Thymus (tissue), 11 donors: ENCODE results near the gene MDC1. TPM values are rescaled to one million over a fixed set of nuclear protein-coding genes. Genes with fewer than 3 reads are reported as not detected.

ENCODE experiments used
- DNase-seq, 9 donors: peaks; one replicate each; pipeline ENCODE4 v3.0.0-alpha.2; 2013; ENCODE audit warnings: low spot score in 9 of 9, low read depth in 6 of 9, missing footprints in 1 of 9
- H3K27ac ChIP-seq, 2 donors: one replicate each; pipeline ENCODE4 v1.5.1; 2013; ENCODE audit warnings: control low read depth in 1 of 2, low read depth in 1 of 2, low read length in 1 of 2, mild to moderate bottlenecking in 1 of 2, moderate library complexity in 1 of 2
- H3K27me3 ChIP-seq, 2 donors: one replicate each; pipeline ENCODE4 v1.5.1; 2013; ENCODE audit warnings: low read length in 1 of 2; ENCODE audit not compliant: control insufficient read depth in 2 of 2, insufficient read depth in 1 of 2
- H3K36me3 ChIP-seq, 2 donors: one replicate each; pipeline ENCODE4 v1.5.1; 2013; ENCODE audit warnings: low read length in 1 of 2, mild to moderate bottlenecking in 1 of 2, moderate library complexity in 1 of 2; ENCODE audit not compliant: control insufficient read depth in 2 of 2, insufficient read depth in 2 of 2
- H3K4me1 ChIP-seq, 2 donors: one replicate each; pipeline ENCODE4 v1.5.1; 2013; ENCODE audit warnings: low read length in 2 of 2; ENCODE audit not compliant: control insufficient read depth in 2 of 2, insufficient read depth in 2 of 2
- H3K4me3 ChIP-seq, 2 donors: one replicate each; pipeline ENCODE4 v1.5.1; 2013; ENCODE audit warnings: low read length in 2 of 2, control low read depth in 1 of 2, mild to moderate bottlenecking in 1 of 2
- H3K9me3 ChIP-seq, 2 donors: one replicate each; pipeline ENCODE4 v1.5.1; 2013; ENCODE audit warnings: low read length in 1 of 2, mild to moderate bottlenecking in 1 of 2; ENCODE audit not compliant: control insufficient read depth in 2 of 2, insufficient read depth in 1 of 2
- WGBS: extraction: QIAGEN DNeasy Blood & Tissue Kit; methylation state at CpG from one replicate; pipeline ENCODE4 v1.1.7; 2013; 5-methylcytosine and 5-hydroxymethylcytosine counted together
- polyA plus RNA-seq: library from polyadenylated mRNA; stranded (reverse); fragments of 200-250 nt; gene quantifications from one replicate; pipeline ENCODE4 v1.2.3, GENCODE V29; 2013
- total RNA-seq: library from RNA; stranded (reverse); fragments of 120-200 nt; gene quantifications from one replicate; pipeline ENCODE4 v1.2.4, GENCODE V29; 2013
- donor health status: healthy.

The MDC1 gene
- total and polyA plus RNA-seq, 2 donors = 7.6 to 21.6 TPM

DNA sequence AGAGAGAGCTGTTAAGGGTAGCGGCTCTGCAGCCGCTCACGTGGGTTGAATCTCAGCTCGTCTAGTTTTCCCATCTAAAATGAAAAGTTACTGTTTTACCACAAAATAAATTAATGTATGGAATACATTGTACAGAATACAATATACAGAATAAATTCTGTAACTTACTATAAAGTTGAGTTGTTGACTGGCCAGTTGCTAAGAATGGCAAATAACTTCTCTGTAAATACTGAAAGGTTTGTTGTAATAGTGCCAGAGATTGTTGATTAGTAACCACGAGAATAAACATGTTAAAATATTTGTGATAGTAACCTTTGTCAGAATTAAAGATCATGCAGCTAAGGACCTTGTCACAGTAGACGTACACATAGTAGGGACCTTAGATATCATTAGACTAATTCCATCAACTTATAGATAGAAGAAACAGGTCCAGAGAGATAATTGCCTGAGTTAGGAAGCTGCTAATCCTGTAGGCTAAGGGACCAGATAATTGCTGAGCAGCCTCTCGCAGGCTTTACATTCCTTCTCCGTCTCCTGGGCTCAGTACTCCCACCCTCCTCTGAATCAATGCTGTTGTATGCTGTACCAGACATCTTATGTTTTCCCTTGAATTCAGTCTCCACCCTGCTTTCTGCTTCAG, 25.8 kb downstream of the MDC1 start:
- H3K27me3 ChIP-seq = no peaks in the 10 kb centered on the region
- H3K4me1 ChIP-seq = peaks cover 14 to 40% of the 10 kb centered on the region in 2 donors
- H3K36me3 ChIP-seq = no peaks in the 10 kb centered on the region
- H3K9me3 ChIP-seq = no peaks in the 10 kb centered on the region
- 38% methylated on average over 8 of the region's 8 CpGs for WGBS
- H3K27ac ChIP-seq = peak overlapping the region in 1 of 2 donors; percentile 62
- peak overlapping the region; percentile 80 to 90 for H3K4me3 ChIP-seq
- DNase-seq = no peak

DNA sequence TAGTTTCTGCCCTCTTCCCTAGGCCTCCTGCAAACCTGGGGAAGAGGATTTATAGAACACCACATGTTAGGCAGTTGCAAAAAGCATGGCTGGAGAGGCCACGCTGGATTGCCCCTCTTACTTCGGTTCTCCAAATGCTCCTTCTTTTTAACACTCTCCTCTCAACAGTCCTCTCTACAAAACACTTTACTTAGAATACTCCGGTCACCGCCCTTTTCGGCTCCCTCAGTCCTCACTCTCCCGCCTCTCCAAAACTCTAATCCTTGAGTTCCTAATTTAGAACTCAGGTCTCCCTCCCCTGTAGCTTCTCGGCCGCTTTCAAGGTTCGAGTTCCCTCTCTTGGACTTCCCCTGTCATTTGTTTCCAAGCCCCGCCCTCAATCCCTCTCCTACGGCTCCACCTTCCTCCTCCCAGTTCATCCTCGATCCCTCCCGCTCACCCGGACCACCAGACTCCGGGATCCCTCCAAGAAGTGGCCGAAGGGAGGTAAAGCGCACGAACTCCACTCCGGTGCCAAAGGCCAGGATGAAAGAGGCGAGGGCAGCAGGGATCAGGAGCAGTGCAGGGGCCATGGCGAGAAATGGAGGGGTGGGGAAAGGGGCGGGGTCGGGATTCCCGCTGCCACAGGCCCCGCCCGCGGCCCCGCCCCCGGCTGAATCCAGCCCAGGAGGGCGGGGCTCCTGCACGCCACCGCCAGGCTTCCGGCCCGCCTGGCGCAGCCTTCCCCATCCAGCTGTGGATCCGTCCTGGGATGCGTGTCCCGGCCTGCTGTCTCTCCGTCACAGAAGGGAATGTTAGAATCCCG, 26.5 kb downstream of the MDC1 start, which contains the start of gene NRM:
Gene NRM (minus strand): TSS at position 582 of the 805 bp plus-strand sequence. CDS start 10 bp downstream, at position 572.
- H3K27ac ChIP-seq = peak within 1 kb of the TSS; percentile 62 to 78
- peak in 5 of 9 donors; percentile 59 to 85 (median 77) for DNase-seq
- under 1% methylated on average over 40 of the region's 40 CpGs for WGBS
- no peaks in the 10 kb centered on the region for H3K27me3 ChIP-seq
- H3K4me3 ChIP-seq = peak within 1 kb of the TSS; percentile 80 to 90
- peaks cover 17 to 47% of the 10 kb centered on the region in 2 donors for H3K4me1 ChIP-seq
- H3K9me3 ChIP-seq = no peaks in the 10 kb centered on the region
- no peaks in the 10 kb centered on the region for H3K36me3 ChIP-seq

GRCh38 chr6:30689985-30690384, 27.1 kb downstream of the MDC1 start:
- no peaks in the 10 kb centered on the region for H3K36me3 ChIP-seq
- peak overlapping the region; percentile 80 to 90 for H3K4me3 ChIP-seq
- DNase-seq = no peak
- H3K27ac ChIP-seq = peak overlapping the region in 1 of 2 donors; percentile 78
- H3K9me3 ChIP-seq = no peaks in the 10 kb centered on the region
- H3K4me1 ChIP-seq = peaks cover 22 to 53% of the 10 kb centered on the region in 2 donors
- H3K27me3 ChIP-seq = no peaks in the 10 kb centered on the region
- WGBS = 60% methylated on average over 4 of the region's 4 CpGs

GRCh38 chr6:30689022-30689865, 27.8 kb downstream of the MDC1 start:
- Histone ChIP-seq H3K4me3 (peak overlapping the region in 1 of 2 donors; percentile 90), H3K27me3 (no peaks in the 10 kb centered on the region)
- 95% methylated on average over 11 of the region's 11 CpGs for WGBS

DNA sequence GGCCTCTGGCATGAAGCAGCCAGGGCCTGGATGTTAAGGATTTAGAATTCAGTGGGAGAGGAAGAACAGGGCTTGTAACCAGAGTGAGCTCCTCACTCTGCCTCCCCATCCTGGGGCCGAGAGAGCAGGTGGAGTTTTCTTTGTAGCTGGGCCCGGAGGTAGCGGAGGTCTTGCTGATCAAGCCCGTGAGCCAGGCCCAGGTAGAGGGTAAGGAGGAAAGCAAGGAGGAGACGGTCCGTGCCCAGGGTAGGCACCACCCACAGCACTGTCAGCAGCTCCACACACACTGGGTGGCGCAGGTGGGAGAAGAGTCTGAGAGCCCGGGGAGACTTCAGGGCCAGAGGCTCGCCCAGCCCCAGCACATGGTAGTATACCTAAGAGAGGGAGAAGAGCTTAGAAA, 28.5 kb downstream of the MDC1 start:
- Histone ChIP-seq H3K4me1 (peaks cover 24 to 61% of the 10 kb centered on the region in 2 donors), H3K27ac (no peak overlapping the region)

More at GRCh38 chr6:30689022-30689865, 27.8 kb downstream of the MDC1 start:
- Histone ChIP-seq H3K27ac (no peak overlapping the region), H3K4me1 (peaks cover 24 to 57% of the 10 kb centered on the region in 2 donors), H3K36me3 (no peaks in the 10 kb centered on the region), H3K9me3 (no peaks in the 10 kb centered on the region)
- DNase-seq = no peak

DNA sequence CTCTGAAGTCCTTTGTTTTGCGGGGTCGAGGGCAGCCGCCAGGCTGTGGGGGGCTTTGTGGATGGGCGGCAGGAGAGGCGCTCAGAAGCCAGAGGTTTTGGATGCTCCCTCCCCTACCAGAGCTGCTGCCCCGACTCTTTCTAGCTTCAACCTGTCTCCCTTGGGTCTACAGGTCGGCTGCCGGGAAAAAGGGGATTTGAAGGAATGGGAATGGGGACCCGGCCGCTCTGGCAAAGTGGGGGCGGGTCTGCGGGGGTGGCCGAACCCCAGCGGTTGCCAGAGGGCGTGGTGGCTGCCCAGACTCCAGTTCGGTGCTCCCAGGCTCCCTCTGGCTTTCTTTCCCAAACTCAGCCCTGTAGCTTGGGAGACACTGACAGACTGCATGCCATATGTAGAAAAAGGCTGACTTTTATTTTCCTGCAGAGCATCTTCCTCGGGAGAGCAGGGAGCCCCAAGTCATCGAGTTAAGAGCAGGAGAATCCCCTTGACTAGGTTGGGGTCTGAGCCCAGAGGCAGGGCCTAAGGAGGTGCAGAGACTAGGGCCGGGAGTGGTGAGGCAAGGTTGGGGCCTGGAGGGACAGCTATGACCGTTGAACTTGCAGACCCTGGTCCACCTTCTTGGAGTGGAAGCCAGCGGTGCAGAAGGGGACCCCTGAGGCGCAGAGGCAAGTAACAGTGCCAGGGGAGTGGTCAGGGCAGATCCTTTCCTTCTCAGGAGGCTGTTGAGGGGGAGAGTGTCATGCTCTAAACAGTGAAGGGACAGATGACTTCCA, 29.2 kb downstream of the MDC1 start:
- H3K4me1 ChIP-seq = peaks cover 24 to 68% of the 10 kb centered on the region in 2 donors
- peak overlapping the region; percentile 88 to 92 for H3K27ac ChIP-seq
- 36% methylated on average over 22 of the region's 22 CpGs for WGBS
- DNase-seq = no peak
- peaks cover 0 to 3% of the 10 kb centered on the region in 2 donors for H3K36me3 ChIP-seq
- H3K9me3 ChIP-seq = no peaks in the 10 kb centered on the region
- peak overlapping the region; percentile 65 to 89 for H3K4me3 ChIP-seq
- no peaks in the 10 kb centered on the region for H3K27me3 ChIP-seq

More for the DNA sequence above, 28.5 kb downstream of the MDC1 start:
- no peaks in the 10 kb centered on the region for H3K27me3 ChIP-seq
- H3K36me3 ChIP-seq = peaks cover 0 to under 1% of the 10 kb centered on the region in 2 donors
- H3K9me3 ChIP-seq = no peaks in the 10 kb centered on the region
- DNase-seq = no peak
- 94% methylated on average over 9 of the region's 9 CpGs for WGBS
- H3K4me3 ChIP-seq = peak overlapping the region in 1 of 2 donors; percentile 89

DNA sequence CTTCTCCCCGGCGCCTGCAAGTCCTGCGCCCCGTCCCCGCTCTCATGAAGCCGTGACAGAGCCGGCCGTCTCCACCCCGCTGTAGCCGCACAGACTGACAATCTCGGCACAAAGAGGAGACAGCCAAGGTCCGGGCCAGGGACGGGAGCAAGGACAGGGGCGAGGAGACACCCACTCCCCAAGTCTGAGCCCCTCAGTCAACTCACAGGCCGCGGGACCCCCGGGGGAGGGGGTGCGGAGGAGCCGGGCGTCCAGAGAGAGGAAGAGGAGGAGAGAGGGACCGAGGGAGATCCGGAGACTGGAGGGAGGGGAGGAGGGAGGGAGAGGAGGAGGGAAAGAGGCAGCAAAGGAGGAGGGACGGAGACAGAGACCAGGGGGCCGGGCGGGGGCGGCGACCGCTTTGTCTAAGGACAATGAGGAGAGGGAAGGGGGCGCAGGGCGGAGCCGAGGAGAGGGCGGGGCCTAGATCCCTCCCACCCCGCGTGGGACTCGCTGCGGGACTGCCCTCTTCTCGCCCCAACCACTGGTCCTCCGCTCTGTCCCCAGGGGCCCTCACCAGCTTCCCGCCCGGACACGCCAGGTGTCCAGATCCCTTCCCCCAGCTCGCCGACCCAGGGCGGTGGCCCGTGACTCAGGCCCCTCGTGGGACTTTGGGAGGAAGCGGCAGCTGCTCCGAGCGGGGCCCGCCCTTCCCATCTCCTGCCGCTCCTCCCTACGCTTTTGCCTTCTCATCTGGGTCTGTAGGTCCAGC, 30.0 kb downstream of the MDC1 start:
- Histone ChIP-seq H3K36me3 (peaks cover 0 to 6% of the 10 kb centered on the region in 2 donors), H3K4me1 (peaks cover 24 to 76% of the 10 kb centered on the region in 2 donors), H3K4me3 (peak overlapping the region; percentile 65 to 89), H3K27me3 (no peaks in the 10 kb centered on the region), H3K27ac (peak overlapping the region; percentile 88 to 92), H3K9me3 (peaks cover 0 to 6% of the 10 kb centered on the region in 2 donors)
- peak in 5 of 9 donors; percentile 41 to 78 (median 70) for DNase-seq
- WGBS = 1% methylated on average over 52 of the region's 52 CpGs
